HCT116 (cell line): Measurements from ENCODE around the gene NKX6-1. TPM values are rescaled to one million over a fixed set of nuclear protein-coding genes. Genes with fewer than 3 reads are reported as not detected.

Source experiments
- ATAC-seq: fragments of 200-7000 bp; cut with Tn5 transposase; 2 replicates; pipeline ENCODE4 v1.9.1; 2020; ENCODE audit warnings: mild to moderate bottlenecking, moderate library complexity
- BruUV-seq: library from RNA; stranded (reverse); fragments of 400-500 nt; replicated peaks from 2 replicates; lab custom pipeline; 2021; lab: Mats Ljungman, UMichigan
- CTCF ChIA-PET: fragments of 300-600 bp; sonication (Branson Sonifier 250); formaldehyde crosslinking; loops from one replicate; lab custom pipeline; 2021; ENCODE audit warnings: antibody characterized with exemption; lab: Charles Lee
- POLR2A ChIA-PET: fragments of 300-600, 350-600 bp; sonication (Branson Sonifier 250); formaldehyde crosslinking; loops from one replicate; lab custom pipeline; 2021; ENCODE audit warnings: antibody characterized with exemption; lab: Charles Lee
- RAD21 ChIA-PET, 2 experiments: fragments of 300-600 bp; sonication (Branson Sonifier 250); formaldehyde crosslinking; loops; one replicate each; lab custom pipeline; 2023; ENCODE audit warnings: low total read pairs in 2 of 2; ENCODE audit not compliant: uncharacterized antibody in 2 of 2, unreplicated experiment in 2 of 2, low non-redundant PET in 1 of 2; lab: Charles Lee
- DNase-seq: peaks from one replicate; pipeline ENCODE4 v3.0.0-alpha.2; 2010; ENCODE audit warnings: low read depth, low spot score
- H2AFZ ChIP-seq: fragments of 200-600 bp; shearing (Covaris generic), sonication (generic); 2 replicates; pipeline ENCODE4 v1.6.1; 2017; ENCODE audit warnings: low read depth, mixed run types, mixed read lengths, antibody characterized with exemption, low read length; ENCODE audit not compliant: poor library complexity, severe bottlenecking
- H3K27ac ChIP-seq: 2 replicates; pipeline ENCODE4 v1.5.1; 2012; ENCODE audit warnings: low read depth, low read length
- H3K27me3 ChIP-seq: fragments of 200-600 bp; sonication (generic); 2 replicates; pipeline ENCODE4 v1.6.1; 2016; ENCODE audit warnings: mixed run types, low read length, mixed read lengths; ENCODE audit not compliant: insufficient read depth
- H3K36me3 ChIP-seq, 2 experiments: fragments of 200-500 bp in 1 of 2; fragments of 200-600 bp in 1 of 2; sonication (Bioruptor generic) in 1 of 2; sonication (generic) in 1 of 2; 2 replicates each; pipeline versions ENCODE4 v1.5.1 to v1.6.1; 2014 to 2016; ENCODE audit warnings: low read length in 2 of 2, inconsistent platforms in 1 of 2, mixed read lengths in 1 of 2, mixed run types in 1 of 2; ENCODE audit not compliant: insufficient read depth in 2 of 2, control insufficient read depth in 1 of 2
- H3K4me1 ChIP-seq, 2 experiments: fragments of 200-600 bp in 1 of 2; sonication (generic) in 1 of 2; 2 replicates each; pipeline versions ENCODE4 v1.5.1 to v1.6.1; 2012 to 2017; ENCODE audit warnings: low read length in 2 of 2, inconsistent platforms in 1 of 2, mild to moderate bottlenecking in 1 of 2, mixed read lengths in 1 of 2, mixed run types in 1 of 2, moderate library complexity in 1 of 2; ENCODE audit not compliant: insufficient read depth in 2 of 2, control insufficient read depth in 1 of 2
- H3K4me2 ChIP-seq: fragments of 200-600 bp; sonication (generic); 2 replicates; pipeline ENCODE4 v1.6.1; 2017; ENCODE audit warnings: mixed run types, low read length, mixed read lengths
- H3K4me3 ChIP-seq, 2 experiments: fragments of 200-600 bp in 1 of 2; sonication (generic) in 1 of 2; replicated peaks in 1 of 2; 2 replicates each; pipeline ENCODE4 v1.5.1; 2011 to 2016; ENCODE audit warnings: low read length in 2 of 2, control low read depth in 1 of 2, low read depth in 1 of 2, mild to moderate bottlenecking in 1 of 2, mixed read lengths in 1 of 2, mixed run types in 1 of 2
- H3K79me2 ChIP-seq: fragments of 200-600 bp; sonication (generic); 2 replicates; pipeline ENCODE4 v1.6.1; 2017; ENCODE audit warnings: mild to moderate bottlenecking, mixed run types, low read length, moderate library complexity, mixed read lengths; ENCODE audit not compliant: insufficient read depth
- H3K9ac ChIP-seq: fragments of 200-600 bp; sonication (generic); 2 replicates; pipeline ENCODE4 v1.6.1; 2016; ENCODE audit warnings: low read length, mixed read lengths
- H3K9me2 ChIP-seq: fragments of 200-600 bp; sonication (generic), shearing (Covaris generic); 2 replicates; pipeline ENCODE4 v1.6.1; 2017; ENCODE audit warnings: mixed run types, mild to moderate bottlenecking, moderate library complexity; ENCODE audit not compliant: insufficient read depth
- H3K9me3 ChIP-seq, 2 experiments: fragments of 200-500 bp in 1 of 2; fragments of 200-600 bp in 1 of 2; sonication (Bioruptor generic) in 1 of 2; sonication (generic) in 1 of 2; 2 replicates each; pipeline ENCODE4 v1.6.1; 2014 to 2017; ENCODE audit warnings: low read length in 2 of 2, mixed read lengths in 2 of 2, inconsistent platforms in 1 of 2, low read depth in 1 of 2, mild to moderate bottlenecking in 1 of 2, mixed run types in 1 of 2, moderate library complexity in 1 of 2; ENCODE audit not compliant: control insufficient read depth in 1 of 2, insufficient read depth in 1 of 2
- H4K20me1 ChIP-seq: fragments of 200-600 bp; sonication (generic), shearing (Covaris generic); 2 replicates; pipeline ENCODE4 v1.6.1; 2017; ENCODE audit warnings: mixed run types, mild to moderate bottlenecking, moderate library complexity; ENCODE audit not compliant: insufficient read depth
- CBX3 ChIP-seq: IDR thresholded peaks from 2 replicates; pipeline ENCODE4 v1.6.1; 2012; ENCODE audit warnings: low read depth
- CTCF ChIP-seq, 3 experiments: fragments of 200-600 bp in 1 of 3; sonication (generic) in 1 of 3; IDR thresholded peaks in 2 of 3; conservative IDR thresholded peaks in 1 of 3; 2 replicates each; pipeline ENCODE4 v1.5.1; 2012 to 2017; ENCODE audit warnings: low read depth in 2 of 3, low read length in 2 of 3, antibody characterized with exemption in 1 of 3, borderline replicate concordance in 1 of 3, control low read depth in 1 of 3, mild to moderate bottlenecking in 1 of 3, mixed read lengths in 1 of 3, mixed run types in 1 of 3, moderate library complexity in 1 of 3; ENCODE audit not compliant: insufficient read depth in 1 of 3
- FOSL1 ChIP-seq: IDR thresholded peaks from 2 replicates; pipeline ENCODE4 v1.6.1; 2012; ENCODE audit warnings: low read depth
- POLR2AphosphoS5 ChIP-seq: IDR thresholded peaks from 2 replicates; pipeline ENCODE4 v1.6.1; 2011; ENCODE audit warnings: mild to moderate bottlenecking, low read depth, low read length, moderate library complexity
- RAD21 ChIP-seq: IDR thresholded peaks from 2 replicates; pipeline ENCODE4 v1.6.1; 2012; ENCODE audit warnings: low read depth, mild to moderate bottlenecking
- REST ChIP-seq: IDR thresholded peaks from 2 replicates; pipeline ENCODE4 v1.6.1; 2012; ENCODE audit warnings: low read depth
- SIN3A ChIP-seq: IDR thresholded peaks from 2 replicates; pipeline ENCODE4 v1.6.1; 2012; ENCODE audit warnings: low read depth
- SP1 ChIP-seq: IDR thresholded peaks from 2 replicates; pipeline ENCODE4 v1.6.1; 2012; ENCODE audit warnings: low read depth
- SRF ChIP-seq: IDR thresholded peaks from 2 replicates; pipeline ENCODE4 v1.6.1; 2012; ENCODE audit warnings: low read depth
- TCF7L2 ChIP-seq: IDR thresholded peaks from 2 replicates; pipeline ENCODE4 v1.7.0; 2011; ENCODE audit warnings: borderline replicate concordance, inconsistent platforms; ENCODE audit not compliant: insufficient read depth, insufficient read length; ENCODE audit errors: extremely low read depth
- ZBTB33 ChIP-seq: IDR thresholded peaks from 2 replicates; pipeline ENCODE4 v1.6.1; 2011; ENCODE audit warnings: mild to moderate bottlenecking, low read length, moderate library complexity; ENCODE audit not compliant: insufficient replicate concordance; ENCODE audit errors: extremely low read depth
- intact Hi-C: fragments of 100-400 bp; cut with micrococcal nuclease; formaldehyde crosslinking; loops from 2 replicates; pipeline ENCODE4 v1.10.0; 2022
- total RNA-seq: library from RNA; stranded (reverse); gene quantifications from one replicate; pipeline ENCODE4 v1.2.1, GENCODE V29; 2021; ENCODE audit not compliant: unreplicated experiment
- TF ChIP-seq, protein P1 (sequence below): IDR thresholded peaks from 2 replicates; pipeline ENCODE4 v1.6.1; 2012
- TF ChIP-seq, protein P2 (sequence below): IDR thresholded peaks from 2 replicates; pipeline ENCODE4 v1.6.1; 2012

Gene NKX6-1
- total RNA-seq, 1 experiment from 2014 or later, result 4.2 TPM

GRCh38 chr4:84493092-84493850 lies 5.8 kb downstream of the NKX6-1 start:
- Histone ChIP-seq H3K9me3 (no peaks in the 10 kb centered on the region), H3K4me2 (no peak overlapping the region), H3K4me3 (no peak overlapping the region), H3K36me3 (peaks cover 0 to 3% of the 10 kb centered on the region in 2 experiments; a peak in 1 of 4 replicates), H2AFZ (no peak overlapping the region), H3K4me1 (peaks cover 0 to 8% of the 10 kb centered on the region in 2 experiments; a peak in 1 of 4 replicates), H3K27ac (no peak overlapping the region), H4K20me1 (no peaks in the 10 kb centered on the region), H3K9ac (no peak overlapping the region), H3K79me2 (no peaks in the 10 kb centered on the region), H3K27me3 (no peaks in the 10 kb centered on the region), H3K9me2 (no peaks in the 10 kb centered on the region)
- no TSS peak for BruUV-seq
- ChIA-PET POLR2A (no interaction called here), CTCF (no interaction called here), RAD21 (no interaction called here)
- TF ChIP-seq FOSL1 (no peak), RAD21 (no peak), CBX3 (no peak), SRF (no peak), ZBTB33 (no peak), CTCF (IDR thresholded peaks at IDR 0.05 in 2 of 3, conservative IDR thresholded peaks at IDR 0.05 in 1 of 3; ENCODE audit: borderline replicate concordance in 1 of 3, insufficient read depth in 1 of 3, low read depth in 2 of 3, low read length in 2 of 3) (no peak), SP1 (no peak), POLR2AphosphoS5 (no peak), REST (no peak), SIN3A (no peak), TCF7L2 (no peak)
- TF ChIP-seq, protein P1, sequence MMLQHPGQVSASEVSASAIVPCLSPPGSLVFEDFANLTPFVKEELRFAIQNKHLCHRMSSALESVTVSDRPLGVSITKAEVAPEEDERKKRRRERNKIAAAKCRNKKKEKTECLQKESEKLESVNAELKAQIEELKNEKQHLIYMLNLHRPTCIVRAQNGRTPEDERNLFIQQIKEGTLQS, result no peak
- TF ChIP-seq, protein P2, sequence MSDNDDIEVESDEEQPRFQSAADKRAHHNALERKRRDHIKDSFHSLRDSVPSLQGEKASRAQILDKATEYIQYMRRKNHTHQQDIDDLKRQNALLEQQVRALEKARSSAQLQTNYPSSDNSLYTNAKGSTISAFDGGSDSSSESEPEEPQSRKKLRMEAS, result no peak
- intact Hi-C loops, result no loop called here
- ATAC-seq (no peak), DNase-seq (no peak)
